GM06990 (cell line): Measurements from ENCODE around the gene SLC2A10.

Experiments
- DNase-seq: peaks from one replicate; pipeline ENCODE4 v3.0.0-alpha.2; 2011; ENCODE audit not compliant: insufficient read length; ENCODE audit errors: extremely low read depth
- H3K27me3 ChIP-seq: replicated peaks from 2 replicates; pipeline ENCODE4 v1.6.0; 2011; ENCODE audit warnings: low read length; ENCODE audit not compliant: control insufficient read depth, insufficient read depth
- H3K36me3 ChIP-seq: 2 replicates; pipeline ENCODE4 v1.5.1; 2011; ENCODE audit warnings: low read length; ENCODE audit not compliant: control insufficient read depth, insufficient read depth
- H3K4me3 ChIP-seq: replicated peaks from 2 replicates; pipeline ENCODE4 v1.5.1; 2011; ENCODE audit warnings: low read depth, mild to moderate bottlenecking, control low read depth, low read length
- TF ChIP-seq, protein P1 (sequence below): IDR thresholded peaks from 2 replicates; pipeline ENCODE4 v1.5.1; 2011; ENCODE audit warnings: low read length, control low read depth, mild to moderate bottlenecking, inconsistent platforms; ENCODE audit not compliant: insufficient read depth, poor library complexity, severe bottlenecking

SLC2A10 gene

GRCh38 chr20:46666818-46667515 lies 42.5 kb upstream of the SLC2A10 start:
- no peaks in the 10 kb centered on the region for H3K36me3 ChIP-seq
- DNase-seq: no peak
- H3K27me3 ChIP-seq: no peaks in the 10 kb centered on the region
- no peak overlapping the region for H3K4me3 ChIP-seq
- TF ChIP-seq, protein P1, sequence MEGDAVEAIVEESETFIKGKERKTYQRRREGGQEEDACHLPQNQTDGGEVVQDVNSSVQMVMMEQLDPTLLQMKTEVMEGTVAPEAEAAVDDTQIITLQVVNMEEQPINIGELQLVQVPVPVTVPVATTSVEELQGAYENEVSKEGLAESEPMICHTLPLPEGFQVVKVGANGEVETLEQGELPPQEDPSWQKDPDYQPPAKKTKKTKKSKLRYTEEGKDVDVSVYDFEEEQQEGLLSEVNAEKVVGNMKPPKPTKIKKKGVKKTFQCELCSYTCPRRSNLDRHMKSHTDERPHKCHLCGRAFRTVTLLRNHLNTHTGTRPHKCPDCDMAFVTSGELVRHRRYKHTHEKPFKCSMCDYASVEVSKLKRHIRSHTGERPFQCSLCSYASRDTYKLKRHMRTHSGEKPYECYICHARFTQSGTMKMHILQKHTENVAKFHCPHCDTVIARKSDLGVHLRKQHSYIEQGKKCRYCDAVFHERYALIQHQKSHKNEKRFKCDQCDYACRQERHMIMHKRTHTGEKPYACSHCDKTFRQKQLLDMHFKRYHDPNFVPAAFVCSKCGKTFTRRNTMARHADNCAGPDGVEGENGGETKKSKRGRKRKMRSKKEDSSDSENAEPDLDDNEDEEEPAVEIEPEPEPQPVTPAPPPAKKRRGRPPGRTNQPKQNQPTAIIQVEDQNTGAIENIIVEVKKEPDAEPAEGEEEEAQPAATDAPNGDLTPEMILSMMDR: no peak

DNA sequence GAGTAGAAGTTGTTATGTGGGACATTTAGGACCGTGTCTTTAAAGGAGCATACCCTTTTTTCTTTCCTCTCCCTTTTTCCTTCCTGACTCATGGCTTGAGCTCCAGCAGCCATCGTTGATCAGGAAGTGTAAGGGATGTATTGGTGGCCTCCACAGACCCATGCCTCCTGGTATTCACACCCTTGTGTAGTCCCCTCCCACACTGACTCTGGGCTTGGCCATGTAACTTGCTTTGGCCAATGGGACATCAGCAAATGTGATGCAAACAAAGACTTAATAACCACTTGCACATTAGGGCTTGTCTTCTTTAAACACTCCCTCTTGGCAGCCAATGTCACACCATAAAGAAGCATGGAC lies 39.2 kb upstream of the SLC2A10 start:
- Histone ChIP-seq H3K27me3 (no peaks in the 10 kb centered on the region), H3K36me3 (no peaks in the 10 kb centered on the region), H3K4me3 (no peak overlapping the region)
- TF ChIP-seq, protein P1: no peak
- no peak for DNase-seq

DNA sequence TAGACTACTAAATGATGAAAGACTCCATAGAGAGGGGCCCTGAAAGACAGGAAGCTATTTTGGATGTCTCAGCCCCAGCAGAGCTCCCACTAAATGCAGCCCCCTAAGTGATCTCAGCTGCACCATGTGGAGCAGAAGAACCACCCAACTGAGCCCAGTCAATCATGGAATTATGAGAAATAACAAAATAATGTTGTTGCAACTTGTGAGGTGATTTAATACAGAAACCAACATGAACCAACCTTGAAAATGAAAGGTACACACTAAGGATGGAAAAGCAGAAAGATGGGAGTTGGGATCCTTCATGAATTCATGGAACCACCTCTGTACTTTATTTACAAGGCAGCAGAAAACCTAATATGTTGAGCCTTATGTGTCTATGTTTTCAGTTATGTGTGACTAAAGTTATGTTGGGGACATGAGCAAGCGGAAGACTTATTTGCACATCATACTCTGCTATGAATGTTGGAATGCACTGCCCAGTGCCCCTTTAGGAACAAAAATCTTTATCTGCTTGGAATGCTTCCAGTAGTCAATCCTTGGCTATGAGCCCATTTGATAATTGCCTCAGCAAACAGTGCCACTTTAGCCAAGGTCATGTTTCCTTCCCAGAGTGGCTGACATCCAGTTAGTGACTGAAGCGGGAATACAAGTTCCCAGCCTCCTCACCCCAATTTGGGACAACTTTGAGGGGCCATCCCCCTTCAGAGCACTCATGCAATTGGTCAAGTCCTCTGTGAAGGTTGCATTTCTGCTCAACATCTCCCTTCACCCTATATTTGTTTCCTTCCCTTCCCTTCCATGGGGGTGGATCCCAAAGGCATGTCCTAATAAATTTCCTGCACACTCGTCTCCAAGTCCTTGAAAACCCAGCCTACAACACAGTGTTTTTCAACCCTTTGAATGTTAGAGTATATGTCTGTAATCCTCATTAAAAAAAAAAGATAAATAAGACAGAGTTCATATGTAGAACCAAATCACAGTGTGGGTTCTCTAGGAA lies 38.6 kb upstream of the SLC2A10 start:
- Histone ChIP-seq H3K27me3 (no peaks in the 10 kb centered on the region), H3K4me3 (no peak overlapping the region), H3K36me3 (no peaks in the 10 kb centered on the region)
- TF ChIP-seq, protein P1: no peak
- DNase-seq: no peak

DNA sequence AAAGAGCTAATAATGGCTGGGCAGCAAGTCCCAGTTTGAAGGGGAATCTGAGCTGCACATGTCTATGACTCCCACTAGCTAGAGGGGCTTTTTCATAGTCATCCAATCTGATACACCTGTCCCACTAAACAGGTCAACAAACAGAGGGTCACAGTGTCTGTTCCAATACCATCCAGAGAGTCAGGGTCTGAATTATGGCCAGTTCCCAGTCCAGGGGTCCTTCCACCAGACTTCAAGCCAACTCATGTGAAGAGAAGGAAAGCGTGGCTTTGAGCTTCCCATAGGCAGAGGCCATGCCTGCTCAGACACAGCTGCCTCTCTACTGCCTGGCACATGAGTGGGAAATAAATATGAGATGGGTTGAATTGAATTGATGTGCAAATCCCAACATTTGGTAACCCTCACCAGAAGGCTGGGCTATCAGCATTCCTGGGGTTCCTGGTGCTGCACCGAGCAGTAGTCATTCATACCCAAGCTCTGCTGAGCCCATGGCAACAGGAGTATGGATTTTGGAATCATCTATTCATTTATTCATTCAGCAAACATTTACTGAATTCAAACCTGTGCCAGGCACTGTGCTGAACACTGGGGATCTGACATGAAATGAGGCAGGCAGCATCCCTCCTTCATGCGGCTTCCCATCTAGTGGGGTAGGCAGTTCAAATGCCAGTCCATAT lies 37.4 kb upstream of the SLC2A10 start:
- no peak for DNase-seq
- Histone ChIP-seq H3K36me3 (no peaks in the 10 kb centered on the region), H3K4me3 (no peak overlapping the region), H3K27me3 (no peaks in the 10 kb centered on the region)
- TF ChIP-seq, protein P1: no peak

- Histone ChIP-seq H3K36me3 (no peaks in the 10 kb centered on the region), H3K4me3 (no peak overlapping the region), H3K27me3 (no peaks in the 10 kb centered on the region)
- DNase-seq: no peak
- TF ChIP-seq, protein P1: no peak
These were observed 36.8 kb upstream of the SLC2A10 start for GRCh38 chr20:46672543-46673148.
